A673 (cell line): Measurements from ENCODE around the gene HES5.

Source experiments
- CTCF ChIP-seq: fragments of 300-800, 200-600 bp; sonication (generic); conservative IDR thresholded peaks from 2 replicates; pipeline ENCODE4 v1.5.1; 2017; ENCODE audit warnings: low read depth, mild to moderate bottlenecking, antibody characterized with exemption, low read length, moderate library complexity, mixed read lengths
- EZH2 ChIP-seq: fragments of 200-600 bp; sonication (generic); IDR thresholded peaks from 2 replicates; pipeline ENCODE4 v1.6.1; 2017; ENCODE audit warnings: borderline replicate concordance, low read depth, mild to moderate bottlenecking, mixed read lengths, antibody characterized with exemption, low read length; ENCODE audit not compliant: poor library complexity, severe bottlenecking

- TF ChIP-seq CTCF = no peak
- peak; percentile 14 for TF ChIP-seq EZH2
Measured at GRCh38 chr1:2530513-2531361, 674 bp upstream of the HES5 start.
